ENCODE results near the gene LSM5.

The LSM5 gene

DNA sequence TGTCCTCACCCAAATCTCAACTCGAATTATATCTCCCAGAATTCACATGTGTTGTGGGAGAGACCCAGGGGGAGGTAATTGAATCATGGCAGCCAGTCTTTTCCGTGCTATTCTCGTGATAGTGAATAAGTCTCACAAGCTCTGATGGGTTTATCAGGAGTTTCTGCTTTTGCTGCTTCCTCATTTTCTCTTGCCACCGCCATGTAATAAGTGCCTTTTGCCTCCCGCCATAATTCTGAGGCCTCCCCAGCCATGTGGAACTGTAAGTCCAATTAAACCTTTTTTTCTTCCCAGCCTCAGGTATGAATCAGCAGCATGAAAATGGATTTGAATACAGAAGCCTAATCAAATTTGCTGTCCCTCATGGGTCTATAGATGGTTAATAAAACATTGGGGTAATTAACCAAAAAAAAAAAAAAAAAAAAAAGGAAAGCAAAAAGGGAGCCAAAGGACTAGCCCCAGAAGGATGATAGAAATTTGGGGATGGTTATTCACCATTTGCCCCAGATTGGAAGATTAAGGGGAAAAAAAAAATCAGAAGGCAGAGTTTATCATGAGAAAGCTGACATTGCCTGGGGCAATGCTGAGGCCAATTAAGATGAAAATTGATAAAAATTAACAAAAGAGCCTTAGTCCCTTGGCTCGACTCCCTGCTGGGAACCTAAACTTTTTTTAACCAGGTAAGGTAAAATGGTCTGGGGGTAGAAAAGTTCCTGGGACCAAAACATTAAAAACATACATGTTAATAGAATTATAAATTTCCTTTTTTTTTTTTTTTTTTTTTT is 32.8 kb upstream of the LSM5 start:
- ChIA-PET POLR2A (interaction anchor here (0.9 kb wide), 1 partner anchor 8 kb away, joined by 3 read pairs; no protein-coding TSS in a partner anchor), CTCF (no interaction called here)
- TF ChIP-seq, protein P1, sequence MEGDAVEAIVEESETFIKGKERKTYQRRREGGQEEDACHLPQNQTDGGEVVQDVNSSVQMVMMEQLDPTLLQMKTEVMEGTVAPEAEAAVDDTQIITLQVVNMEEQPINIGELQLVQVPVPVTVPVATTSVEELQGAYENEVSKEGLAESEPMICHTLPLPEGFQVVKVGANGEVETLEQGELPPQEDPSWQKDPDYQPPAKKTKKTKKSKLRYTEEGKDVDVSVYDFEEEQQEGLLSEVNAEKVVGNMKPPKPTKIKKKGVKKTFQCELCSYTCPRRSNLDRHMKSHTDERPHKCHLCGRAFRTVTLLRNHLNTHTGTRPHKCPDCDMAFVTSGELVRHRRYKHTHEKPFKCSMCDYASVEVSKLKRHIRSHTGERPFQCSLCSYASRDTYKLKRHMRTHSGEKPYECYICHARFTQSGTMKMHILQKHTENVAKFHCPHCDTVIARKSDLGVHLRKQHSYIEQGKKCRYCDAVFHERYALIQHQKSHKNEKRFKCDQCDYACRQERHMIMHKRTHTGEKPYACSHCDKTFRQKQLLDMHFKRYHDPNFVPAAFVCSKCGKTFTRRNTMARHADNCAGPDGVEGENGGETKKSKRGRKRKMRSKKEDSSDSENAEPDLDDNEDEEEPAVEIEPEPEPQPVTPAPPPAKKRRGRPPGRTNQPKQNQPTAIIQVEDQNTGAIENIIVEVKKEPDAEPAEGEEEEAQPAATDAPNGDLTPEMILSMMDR (IDR thresholded peaks at IDR 0.05; ENCODE audit: control extremely low read depth, extremely low read depth, low read depth, missing control alignments), result no peak
- DNase-seq (ENCODE audit: extremely low spot score), result no peak

DNA sequence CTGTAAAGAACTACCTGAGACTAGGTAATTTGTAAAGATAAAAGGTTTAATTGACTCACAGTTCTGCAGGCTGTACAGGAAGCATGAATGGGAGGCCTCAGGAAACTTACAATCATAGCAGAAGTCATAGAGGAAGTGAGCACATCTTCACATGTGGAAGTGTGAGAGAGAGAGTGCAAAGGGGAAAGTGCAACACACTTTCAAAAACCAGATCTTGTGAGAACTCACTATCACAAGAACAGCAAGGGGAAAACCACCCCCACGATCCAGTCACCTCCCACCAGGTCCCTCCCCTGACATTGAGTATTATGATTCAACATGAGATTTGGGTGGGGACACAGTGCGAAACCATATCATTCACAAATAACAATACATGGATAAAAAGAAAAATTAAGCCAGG is 29.6 kb upstream of the LSM5 start:
- TF ChIP-seq, protein P1 (IDR thresholded peaks at IDR 0.05; ENCODE audit: control extremely low read depth, extremely low read depth, low read depth, missing control alignments), result no peak
- no peak for DNase-seq (ENCODE audit: extremely low spot score)
- ChIA-PET POLR2A (no interaction called here), CTCF (no interaction called here)

DNA sequence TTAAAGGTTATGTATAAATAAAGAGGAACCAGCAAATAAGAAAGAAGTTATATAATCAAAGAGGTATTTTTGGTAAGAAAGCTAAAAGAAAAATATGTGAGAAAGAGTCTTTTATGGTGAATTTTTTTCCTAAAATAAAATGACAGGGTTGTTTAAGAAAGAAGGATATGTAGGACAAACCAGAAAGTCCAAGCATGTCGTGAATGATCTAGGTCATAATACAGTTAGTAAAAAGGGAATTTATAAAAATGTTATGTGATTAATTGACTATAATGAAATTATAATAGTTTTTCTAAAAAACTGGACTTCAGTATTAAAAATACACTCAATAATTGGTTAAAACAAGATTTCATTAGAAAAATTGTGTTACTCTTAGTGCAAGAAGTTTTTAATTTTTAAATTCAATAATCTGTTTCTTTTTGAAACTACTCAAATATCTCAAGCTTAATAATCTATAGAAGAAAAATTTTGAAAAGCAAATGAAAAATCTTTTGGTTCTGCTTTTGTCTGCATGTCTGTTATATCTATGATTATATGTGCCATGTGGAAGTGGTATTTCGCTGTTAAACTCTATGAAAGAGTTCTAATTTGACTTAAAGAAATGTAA is 28.5 kb upstream of the LSM5 start:
- POLR2A ChIA-PET, result no interaction called here
- CTCF ChIA-PET, result no interaction called here
- TF ChIP-seq, protein P1 (IDR thresholded peaks at IDR 0.05; ENCODE audit: control extremely low read depth, extremely low read depth, low read depth, missing control alignments), result no peak
- DNase-seq (ENCODE audit: extremely low spot score), result no peak

DNA sequence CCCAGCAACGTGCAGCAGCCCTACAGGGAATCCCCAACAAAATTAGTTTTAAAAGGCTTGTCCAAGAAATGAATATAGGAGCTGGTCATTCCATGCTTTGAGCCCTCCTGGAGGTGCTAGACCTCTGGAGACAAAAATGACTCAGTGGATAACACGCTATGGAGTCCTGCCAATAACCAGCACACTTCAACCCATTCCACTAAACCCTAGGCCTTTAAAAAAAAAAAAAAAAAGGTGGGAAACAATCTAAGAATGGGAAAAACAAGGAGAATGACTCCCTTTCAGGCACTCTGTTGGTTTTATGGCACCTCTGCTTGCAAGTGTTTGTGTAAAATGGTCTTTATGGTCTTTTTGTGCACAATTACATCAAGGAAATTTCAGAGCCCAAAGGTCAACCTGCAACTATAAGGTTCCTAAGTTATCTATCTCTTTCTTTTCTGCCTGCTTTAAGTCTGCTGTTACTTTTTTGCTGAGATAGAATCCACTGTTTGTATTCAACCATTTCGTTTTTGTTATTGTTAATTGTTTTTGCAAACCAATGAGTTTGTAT is 26.4 kb upstream of the LSM5 start:
- no peak for DNase-seq (ENCODE audit: extremely low spot score)
- ChIA-PET CTCF (interaction anchor here (0.9 to 1.2 kb wide), 4 partner anchors 13 to 37 kb away, joined by 3 to 5 read pairs (median 4); no protein-coding TSS in a partner anchor), POLR2A (no interaction called here)
- TF ChIP-seq, protein P1 (IDR thresholded peaks at IDR 0.05; ENCODE audit: control extremely low read depth, extremely low read depth, low read depth, missing control alignments), result no peak

DNA sequence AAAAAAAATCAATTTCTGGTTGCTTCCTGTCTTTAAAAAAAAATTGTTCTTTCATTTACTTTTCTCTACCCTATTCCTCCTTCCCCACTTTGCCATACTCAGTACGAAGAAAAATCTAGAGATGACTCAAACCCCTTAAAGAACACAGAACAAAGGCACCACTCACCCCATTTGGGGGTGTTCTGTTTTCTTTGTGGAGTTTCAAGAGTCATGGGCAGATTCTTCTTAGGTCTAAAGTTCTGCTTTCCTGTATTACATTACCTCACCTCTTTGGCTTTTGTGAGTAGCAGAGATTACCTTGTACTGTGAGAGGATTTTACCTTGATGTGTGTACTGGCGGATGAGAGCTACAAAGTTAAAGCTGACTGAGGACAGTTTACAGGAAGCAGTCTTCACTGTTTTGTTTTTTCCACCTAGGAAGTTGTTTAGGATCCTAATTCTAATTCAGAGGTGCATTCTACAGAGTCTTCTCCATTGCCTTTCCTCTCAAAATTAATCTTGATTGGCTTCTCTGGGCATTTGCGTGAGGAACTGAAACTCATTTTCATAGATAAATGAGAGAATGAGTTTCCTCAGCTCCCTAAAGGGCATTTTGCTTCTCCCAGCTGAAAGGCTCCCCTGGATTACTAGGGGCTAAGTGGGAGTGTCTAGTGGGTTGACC is 25.8 kb upstream of the LSM5 start:
- DNase-seq (ENCODE audit: extremely low spot score), result peak; percentile 30
- ChIA-PET POLR2A (interaction anchor here (1.0 kb wide), 1 partner anchor 20 kb away, joined by 3 read pairs; no protein-coding TSS in a partner anchor), CTCF (interaction anchor here (0.9 to 1.2 kb wide), 3 partner anchors 14 to 37 kb away, joined by 3 to 4 read pairs (median 4); no protein-coding TSS in a partner anchor)
- TF ChIP-seq, protein P1 (IDR thresholded peaks at IDR 0.05; ENCODE audit: control extremely low read depth, extremely low read depth, low read depth, missing control alignments), result no peak

DNA sequence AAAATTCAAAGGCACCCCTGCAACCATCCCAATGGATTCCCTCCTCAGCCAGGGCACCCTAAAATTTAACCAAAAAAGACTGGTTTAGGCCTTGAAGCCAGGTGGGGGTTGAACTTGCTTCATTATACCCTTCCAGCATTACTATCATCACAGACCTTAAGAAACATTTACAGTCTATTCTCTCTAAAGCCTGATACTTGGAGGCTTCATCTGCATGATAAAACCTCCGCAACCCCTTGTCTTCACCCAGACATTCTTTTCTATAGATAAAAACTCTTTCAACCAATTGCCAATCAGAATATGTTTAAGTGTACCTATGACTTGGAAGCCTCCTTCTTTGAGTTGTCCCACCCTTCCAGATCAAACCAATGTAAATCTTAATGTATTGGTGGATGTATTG is 23.0 kb upstream of the LSM5 start:
- ChIA-PET CTCF (interaction anchor here (0.6 kb wide), 1 partner anchor 11 kb away, joined by 3 read pairs; no protein-coding TSS in a partner anchor), POLR2A (no interaction called here)
- TF ChIP-seq, protein P1 (IDR thresholded peaks at IDR 0.05; ENCODE audit: control extremely low read depth, extremely low read depth, low read depth, missing control alignments), result no peak
- no peak for DNase-seq (ENCODE audit: extremely low spot score)

Data from GM10248 (cell line).